IPS-18a (cell line): ENCODE results near the gene NPC1.

Experiments
- H3K27ac ChIP-seq: one replicate; pipeline ENCODE4 v1.5.1; 2013; ENCODE audit warnings: low read length
- H3K27me3 ChIP-seq: one replicate; pipeline ENCODE4 v1.6.1; 2013; ENCODE audit warnings: mild to moderate bottlenecking, low read length; ENCODE audit not compliant: control insufficient read depth, insufficient read depth
- H3K36me3 ChIP-seq: one replicate; pipeline ENCODE4 v1.6.1; 2013; ENCODE audit warnings: low read depth, low read length; ENCODE audit not compliant: control insufficient read depth
- H3K4me1 ChIP-seq: one replicate; pipeline ENCODE4 v1.6.1; 2013; ENCODE audit warnings: low read depth, low read length; ENCODE audit not compliant: control insufficient read depth
- H3K4me3 ChIP-seq: one replicate; pipeline ENCODE4 v1.5.1; 2013; ENCODE audit warnings: low read length
- H3K9ac ChIP-seq: one replicate; pipeline ENCODE4 v1.6.1; 2013; ENCODE audit warnings: mild to moderate bottlenecking, low read length, moderate library complexity
- H3K9me3 ChIP-seq: one replicate; pipeline ENCODE4 v1.6.1; 2013; ENCODE audit warnings: low read depth, low read length; ENCODE audit not compliant: control insufficient read depth

NPC1 gene

GRCh38 chr18:23605941-23606340, 19.6 kb upstream of the NPC1 start:
- no peaks in the 10 kb centered on the region for H3K36me3 ChIP-seq
- no peak overlapping the region for H3K4me3 ChIP-seq
- no peak overlapping the region for H3K9ac ChIP-seq
- no peaks in the 10 kb centered on the region for H3K27me3 ChIP-seq
- no peak overlapping the region for H3K27ac ChIP-seq
- no peaks in the 10 kb centered on the region for H3K9me3 ChIP-seq
- H3K4me1 ChIP-seq, result no peaks in the 10 kb centered on the region

GRCh38 chr18:23599809-23600208, 13.5 kb upstream of the NPC1 start:
- H3K27ac ChIP-seq, result no peak overlapping the region
- H3K4me1 ChIP-seq, result no peaks in the 10 kb centered on the region
- no peaks in the 10 kb centered on the region for H3K27me3 ChIP-seq
- no peaks in the 10 kb centered on the region for H3K36me3 ChIP-seq
- H3K4me3 ChIP-seq, result no peak overlapping the region
- H3K9me3 ChIP-seq, result no peaks in the 10 kb centered on the region
- H3K9ac ChIP-seq, result no peak overlapping the region

GRCh38 chr18:23596183-23596582, 9.9 kb upstream of the NPC1 start:
- Histone ChIP-seq H3K4me1 (no peaks in the 10 kb centered on the region), H3K36me3 (no peaks in the 10 kb centered on the region), H3K27me3 (no peaks in the 10 kb centered on the region), H3K27ac (no peak overlapping the region), H3K9me3 (no peaks in the 10 kb centered on the region), H3K9ac (no peak overlapping the region), H3K4me3 (no peak overlapping the region)

GRCh38 chr18:23595591-23595990, 9.3 kb upstream of the NPC1 start:
- Histone ChIP-seq H3K27me3 (no peaks in the 10 kb centered on the region), H3K9ac (no peak overlapping the region), H3K4me3 (no peak overlapping the region), H3K36me3 (no peaks in the 10 kb centered on the region), H3K27ac (no peak overlapping the region), H3K9me3 (no peaks in the 10 kb centered on the region), H3K4me1 (no peaks in the 10 kb centered on the region)

- no peak overlapping the region for H3K27ac ChIP-seq
- no peaks in the 10 kb centered on the region for H3K9me3 ChIP-seq
- H3K4me3 ChIP-seq, result no peak overlapping the region
- no peaks in the 10 kb centered on the region for H3K27me3 ChIP-seq
- H3K4me1 ChIP-seq, result no peaks in the 10 kb centered on the region
- H3K36me3 ChIP-seq, result no peaks in the 10 kb centered on the region
- no peak overlapping the region for H3K9ac ChIP-seq
Measured at GRCh38 chr18:23593720-23594119, 7.4 kb upstream of the NPC1 start.

GRCh38 chr18:23592911-23593310, 6.6 kb upstream of the NPC1 start:
- Histone ChIP-seq H3K27ac (no peak overlapping the region), H3K27me3 (peaks cover 2% of the 10 kb centered on the region), H3K4me1 (no peaks in the 10 kb centered on the region), H3K36me3 (no peaks in the 10 kb centered on the region), H3K9ac (no peak overlapping the region), H3K4me3 (no peak overlapping the region), H3K9me3 (no peaks in the 10 kb centered on the region)

- Histone ChIP-seq H3K27ac (no peak overlapping the region), H3K9ac (no peak overlapping the region), H3K27me3 (peaks cover 9% of the 10 kb centered on the region), H3K4me3 (no peak overlapping the region), H3K9me3 (no peaks in the 10 kb centered on the region), H3K36me3 (no peaks in the 10 kb centered on the region), H3K4me1 (peaks cover 3% of the 10 kb centered on the region)
Measured at GRCh38 chr18:23591011-23591410, 4.7 kb upstream of the NPC1 start.

GRCh38 chr18:23588836-23589560, 2.7 kb upstream of the NPC1 start:
- no peak overlapping the region for H3K9ac ChIP-seq
- no peaks in the 10 kb centered on the region for H3K36me3 ChIP-seq
- no peaks in the 10 kb centered on the region for H3K9me3 ChIP-seq
- H3K4me3 ChIP-seq, result no peak overlapping the region
- H3K27ac ChIP-seq, result no peak overlapping the region
- peaks cover 3% of the 10 kb centered on the region for H3K4me1 ChIP-seq
- peaks cover 9% of the 10 kb centered on the region for H3K27me3 ChIP-seq

GRCh38 chr18:23587220-23587642, 925 bp upstream of the NPC1 start:
- H3K4me1 ChIP-seq, result peaks cover 3% of the 10 kb centered on the region
- H3K36me3 ChIP-seq, result no peaks in the 10 kb centered on the region
- H3K9ac ChIP-seq, result no peak overlapping the region
- no peak overlapping the region for H3K27ac ChIP-seq
- H3K27me3 ChIP-seq, result peaks cover 9% of the 10 kb centered on the region
- H3K9me3 ChIP-seq, result no peaks in the 10 kb centered on the region
- peak overlapping the region; percentile 83 for H3K4me3 ChIP-seq

- peaks cover 9% of the 10 kb centered on the region for H3K27me3 ChIP-seq
- no peaks in the 10 kb centered on the region for H3K9me3 ChIP-seq
- peak overlapping the region; percentile 90 for H3K9ac ChIP-seq
- H3K27ac ChIP-seq, result no peak overlapping the region
- peaks cover 3% of the 10 kb centered on the region for H3K4me1 ChIP-seq
- H3K36me3 ChIP-seq, result no peaks in the 10 kb centered on the region
- peak overlapping the region; percentile 83 for H3K4me3 ChIP-seq
Measured at GRCh38 chr18:23585897-23586248, 433 bp downstream of the NPC1 start.

- peak overlapping the region; percentile 83 for H3K4me3 ChIP-seq
- peak overlapping the region; percentile 90 for H3K9ac ChIP-seq
- H3K27me3 ChIP-seq, result peaks cover 9% of the 10 kb centered on the region
- peaks cover 3% of the 10 kb centered on the region for H3K4me1 ChIP-seq
- H3K36me3 ChIP-seq, result peaks cover 3% of the 10 kb centered on the region
- H3K9me3 ChIP-seq, result no peaks in the 10 kb centered on the region
- H3K27ac ChIP-seq, result no peak overlapping the region
Measured at GRCh38 chr18:23585007-23585871, 1.1 kb downstream of the NPC1 start.
